Central memory CD4-positive, alpha-beta T cell (primary cell): ENCODE measurements around the gene ARRDC5.
"Not testable (repeated sequence)": the region's sequence is repeated elsewhere in the genome, so short reads cannot be mapped to it uniquely, and the experiment has no call there.

Experiments used
- DNase-seq: peaks from one replicate; pipeline ENCODE4 v3.0.0; 2022

The ARRDC5 gene

DNA sequence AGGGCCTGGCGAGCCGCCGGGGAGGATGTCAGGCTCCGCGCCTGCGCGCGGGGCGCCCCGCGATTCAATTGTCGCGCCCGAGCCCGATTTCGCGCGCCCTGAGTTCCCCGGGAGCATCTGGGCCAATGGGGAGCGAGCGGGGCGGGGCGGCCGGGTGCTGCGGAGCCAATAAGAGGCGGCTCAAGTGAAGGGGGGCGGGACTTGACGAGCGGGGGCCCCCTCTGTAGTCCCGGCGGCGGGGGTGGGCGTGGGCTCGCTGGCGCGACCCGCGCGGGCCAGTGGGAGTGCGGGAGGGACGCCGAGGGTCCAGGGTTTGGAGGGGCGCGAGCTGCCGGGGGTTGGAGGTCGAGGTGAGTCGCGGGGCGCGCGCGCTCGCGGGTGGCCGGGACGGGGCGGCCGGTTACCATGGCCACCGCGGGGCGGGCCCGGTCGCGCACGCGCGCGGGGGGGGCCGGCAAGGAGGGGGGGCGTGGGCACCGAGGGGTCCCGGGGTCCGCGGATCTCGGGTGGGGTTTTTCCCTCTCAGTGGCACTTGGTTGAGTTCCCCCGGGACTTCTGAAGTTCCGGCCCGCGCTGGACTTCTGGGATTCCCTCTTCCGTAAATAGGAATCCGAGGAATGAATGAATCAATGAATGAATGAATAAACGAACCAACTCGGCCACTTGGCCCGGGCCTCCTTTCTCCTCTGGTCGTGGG is 7.3 kb upstream of the ARRDC5 start:
- DNase-seq, result peak; percentile 90

GRCh38 chr19:4909156-4909896 is 6.6 kb upstream of the ARRDC5 start, which contains the start of gene UHRF1:
Gene UHRF1, plus strand, starts transcription at chr19:4909501. Its CDS starts 1,385 bp downstream, at chr19:4910886.
- no peak for DNase-seq

- DNase-seq, result no peak
Observed at GRCh38 chr19:4908781-4909155, 6.1 kb upstream of the ARRDC5 start.

DNA sequence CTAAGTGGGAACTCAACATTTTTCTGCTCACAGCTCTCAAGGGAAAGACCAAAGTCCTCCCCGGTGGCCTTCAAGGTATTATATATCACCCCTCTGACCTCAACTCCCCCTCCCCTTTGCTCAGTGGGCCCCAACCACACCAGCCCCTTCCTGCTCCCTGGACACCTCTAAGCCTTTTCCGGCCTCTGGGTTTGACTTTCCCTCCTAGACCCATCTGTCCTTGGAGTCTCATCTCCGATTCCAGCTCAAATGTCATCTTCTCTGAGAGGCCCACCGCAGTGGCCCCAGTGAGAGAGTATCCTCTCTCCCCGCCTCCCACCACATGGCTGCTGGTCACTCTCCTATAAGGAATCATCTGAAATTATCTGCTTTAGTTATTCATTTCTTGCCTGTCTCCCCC is 5.7 kb upstream of the ARRDC5 start:
- no peak for DNase-seq

GRCh38 chr19:4906963-4907362 is 4.3 kb upstream of the ARRDC5 start:
- no peak for DNase-seq

GRCh38 chr19:4904481-4904880 is 1.8 kb upstream of the ARRDC5 start:
- DNase-seq, result no peak

DNA sequence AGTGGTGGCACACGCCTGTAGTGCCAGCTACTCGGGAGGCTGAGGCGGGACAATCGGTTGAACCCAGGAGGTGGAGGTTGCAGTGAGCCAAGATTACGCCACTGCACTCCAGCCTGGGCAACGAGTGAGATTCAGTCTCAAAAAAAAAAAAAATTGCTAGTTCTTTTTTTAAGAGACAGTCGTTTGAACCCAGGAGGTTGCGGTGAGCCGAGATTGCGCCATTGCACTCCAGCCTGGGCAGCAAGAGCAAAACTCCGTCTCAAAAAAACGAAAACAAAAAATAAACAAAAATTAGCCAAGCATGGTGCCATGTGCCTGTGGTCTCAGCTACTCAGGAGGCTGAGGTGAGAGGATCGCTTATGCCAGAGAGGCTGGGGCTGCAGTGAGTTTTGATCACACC is 1.8 kb downstream of the ARRDC5 start:
- DNase-seq, result not testable (repeated sequence)

DNA sequence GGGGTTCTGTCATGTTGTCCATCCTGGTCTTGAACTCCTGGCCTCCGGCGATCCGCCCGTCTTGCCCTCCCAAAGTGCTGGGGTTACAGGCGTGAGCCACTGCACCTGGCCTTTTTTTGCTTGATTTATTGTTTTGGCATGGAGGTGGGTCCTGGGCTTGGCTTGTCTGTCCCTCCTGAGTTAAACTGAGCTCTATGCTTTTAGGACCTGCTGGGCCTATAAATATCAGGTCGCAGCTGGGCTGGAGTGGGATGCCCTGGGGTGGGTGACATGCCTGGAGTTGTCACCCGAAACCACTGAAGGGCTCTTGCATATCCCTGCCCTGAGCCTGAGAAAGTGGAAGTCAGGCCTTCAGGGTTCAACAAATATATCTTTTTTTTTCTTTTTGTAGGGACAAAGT is 5.5 kb downstream of the ARRDC5 start:
- no peak for DNase-seq

GRCh38 chr19:4896372-4896771 is 6.3 kb downstream of the ARRDC5 start:
- DNase-seq, result no peak

- not testable (repeated sequence) for DNase-seq
Observed at GRCh38 chr19:4892962-4893361, 9.7 kb downstream of the ARRDC5 start.

- DNase-seq, result no peak
Observed at GRCh38 chr19:4891066-4891465, 11.6 kb downstream of the ARRDC5 start.

GRCh38 chr19:4889034-4889815 is 13.5 kb downstream of the ARRDC5 start:
- no peak for DNase-seq

DNA sequence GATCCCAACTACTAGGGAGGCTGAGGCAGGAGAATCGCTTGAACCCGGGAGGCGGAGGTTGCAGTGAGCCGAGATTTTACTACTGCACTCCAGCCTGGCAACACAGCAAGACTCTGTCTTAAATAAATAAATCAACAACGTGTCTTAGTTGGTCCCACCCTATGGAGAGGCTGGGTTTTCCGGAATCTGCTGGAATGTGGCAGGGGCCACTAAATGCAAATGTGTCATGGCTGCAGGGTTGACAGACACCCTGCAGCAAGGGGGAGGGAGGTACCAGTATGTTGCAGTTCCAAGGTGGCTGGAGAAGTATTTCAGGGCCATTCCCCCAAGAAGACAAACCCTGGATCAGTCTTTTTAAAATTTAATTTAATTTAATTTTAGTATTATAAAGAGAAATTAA is 14.9 kb downstream of the ARRDC5 start:
- DNase-seq, result not testable (repeated sequence)

- DNase-seq, result not testable (repeated sequence)
Observed at GRCh38 chr19:4884993-4885392, 17.7 kb downstream of the ARRDC5 start.

GRCh38 chr19:4882874-4883273 is 19.8 kb downstream of the ARRDC5 start:
- not testable (repeated sequence) for DNase-seq

GRCh38 chr19:4879041-4879440 is 23.7 kb downstream of the ARRDC5 start:
- no peak for DNase-seq

DNA sequence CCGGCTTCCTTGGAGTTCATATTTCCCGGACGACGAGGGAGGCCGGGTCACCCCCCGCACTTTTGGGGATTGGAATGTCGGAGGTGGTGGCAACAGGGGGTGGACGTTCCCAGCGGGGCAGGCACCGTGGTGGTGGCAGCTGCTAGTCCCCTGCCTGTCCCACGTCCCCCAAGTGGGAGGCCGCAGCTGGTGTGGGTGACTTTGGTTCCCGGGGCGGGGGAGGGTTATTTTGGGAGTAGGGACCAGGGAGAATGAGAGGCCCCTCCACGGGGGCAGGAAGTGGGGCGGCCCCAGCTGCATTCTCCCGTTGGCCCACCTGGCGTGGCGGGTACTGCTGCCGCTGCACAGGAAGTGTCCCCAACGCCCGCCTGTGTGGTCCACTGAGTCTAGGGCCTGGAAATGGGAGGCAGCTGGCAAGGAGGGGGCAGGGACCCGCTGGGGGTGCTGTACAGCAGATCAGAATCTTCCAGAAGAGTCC is 24.2 kb downstream of the ARRDC5 start:
- DNase-seq, result no peak

DNA sequence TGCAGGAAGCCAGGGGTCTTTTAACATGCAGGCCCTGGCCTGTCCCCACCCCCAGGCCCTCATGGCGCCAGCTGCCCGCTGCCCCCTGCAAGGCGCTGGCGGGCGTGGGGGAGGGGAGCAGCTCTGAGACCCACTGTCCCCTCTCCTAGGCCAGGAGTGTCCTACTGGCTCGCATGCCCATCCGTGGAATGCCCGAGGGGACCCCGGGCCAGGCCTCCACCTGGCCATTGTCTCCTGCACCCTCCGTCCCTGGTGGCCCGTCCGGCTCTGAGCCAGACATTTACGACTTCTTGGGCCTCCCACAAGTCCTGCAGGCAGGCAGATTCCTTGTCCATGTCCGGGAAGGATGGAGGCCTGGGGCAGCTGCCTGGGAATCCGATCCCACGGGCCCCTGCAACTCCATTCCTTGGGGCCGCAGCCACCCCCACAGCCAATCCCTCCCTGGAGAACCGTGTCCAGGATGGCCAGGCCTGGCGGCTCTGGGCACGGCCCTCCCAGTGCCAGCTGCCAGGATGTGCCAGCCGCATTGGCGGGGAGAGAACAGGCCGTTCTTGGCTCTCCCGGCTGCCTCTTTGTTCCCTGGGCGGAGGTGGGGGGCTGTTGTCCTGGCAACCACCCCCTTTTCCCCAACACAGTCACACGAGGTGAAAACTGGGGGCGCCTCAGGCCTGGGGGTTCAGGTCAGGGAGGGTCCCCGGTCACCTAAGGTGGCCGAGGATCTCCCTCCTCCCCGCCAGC is 24.8 kb downstream of the ARRDC5 start:
- no peak for DNase-seq

DNA sequence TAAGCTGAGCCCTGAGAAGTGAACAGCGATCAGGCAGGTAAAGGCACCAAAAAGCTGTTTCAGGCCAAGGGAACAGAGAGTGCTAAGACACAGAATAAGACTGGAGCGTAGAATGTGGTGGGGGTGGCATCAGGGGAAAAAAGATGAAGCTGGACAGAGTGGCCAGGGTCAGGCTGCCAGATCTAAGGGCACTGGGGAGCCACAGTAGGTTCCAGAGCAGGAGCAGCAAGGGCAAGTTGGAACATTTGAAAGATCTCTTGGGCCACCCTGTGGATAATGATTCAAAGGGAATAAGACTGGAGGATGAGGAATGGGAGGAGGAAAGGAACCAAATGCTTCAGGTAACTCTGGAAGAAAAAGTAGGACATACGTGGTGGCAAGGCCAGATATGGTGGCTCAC is 28.8 kb downstream of the ARRDC5 start:
- DNase-seq, result no peak

DNA sequence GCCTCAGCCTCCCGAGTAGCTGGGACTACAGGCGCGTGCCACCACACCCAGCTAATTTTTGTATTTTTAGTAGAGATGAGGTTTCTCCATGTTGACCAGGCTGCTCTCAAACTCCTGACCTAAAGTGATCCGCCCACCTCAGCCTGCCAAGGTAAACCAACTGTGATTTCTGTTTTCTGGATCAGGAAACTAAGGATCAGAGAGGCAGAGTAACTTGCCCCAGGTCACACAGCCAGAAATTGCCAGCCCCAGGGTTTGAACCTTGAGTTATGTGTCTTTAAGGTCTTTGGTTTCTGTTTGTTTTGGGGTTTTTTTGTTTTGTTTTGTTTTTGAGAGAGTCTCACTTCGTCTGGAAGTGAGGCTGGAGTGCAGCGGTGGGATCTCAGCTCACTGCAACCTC is 31.0 kb downstream of the ARRDC5 start:
- DNase-seq, result no peak

DNA sequence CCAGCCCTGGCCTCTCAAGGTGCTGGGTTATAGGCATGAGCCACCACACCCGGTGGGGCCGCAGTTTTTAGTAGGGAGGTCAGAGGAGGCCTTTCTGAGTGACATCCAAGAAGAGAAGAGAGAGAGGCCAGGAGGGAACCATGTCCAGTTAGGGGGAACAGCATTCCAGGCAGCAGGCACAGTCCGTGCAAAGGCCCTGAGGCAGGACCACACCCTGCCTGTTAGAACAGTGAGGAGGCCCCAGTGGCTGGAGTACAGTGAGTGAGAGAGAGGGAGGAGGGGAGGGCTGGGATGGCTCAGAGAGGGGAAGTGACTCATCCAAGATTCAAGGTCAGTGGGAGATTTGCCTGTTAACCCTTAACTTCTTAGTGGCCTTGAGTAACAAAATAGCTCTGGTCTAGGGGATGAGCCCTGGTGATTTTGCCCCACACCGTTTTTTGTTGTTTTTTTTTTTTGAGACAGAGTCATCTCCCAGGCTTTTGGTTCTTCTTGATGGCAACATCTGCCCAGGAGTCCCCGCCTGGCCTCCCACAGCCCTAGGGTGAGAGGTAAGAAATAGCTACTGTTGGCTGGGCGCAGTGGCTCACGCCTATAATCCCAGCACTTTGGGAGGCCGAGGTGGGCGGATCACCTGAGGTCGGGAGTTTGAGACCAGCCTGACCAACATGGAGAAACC is 32.5 kb downstream of the ARRDC5 start:
- no peak for DNase-seq

DNA sequence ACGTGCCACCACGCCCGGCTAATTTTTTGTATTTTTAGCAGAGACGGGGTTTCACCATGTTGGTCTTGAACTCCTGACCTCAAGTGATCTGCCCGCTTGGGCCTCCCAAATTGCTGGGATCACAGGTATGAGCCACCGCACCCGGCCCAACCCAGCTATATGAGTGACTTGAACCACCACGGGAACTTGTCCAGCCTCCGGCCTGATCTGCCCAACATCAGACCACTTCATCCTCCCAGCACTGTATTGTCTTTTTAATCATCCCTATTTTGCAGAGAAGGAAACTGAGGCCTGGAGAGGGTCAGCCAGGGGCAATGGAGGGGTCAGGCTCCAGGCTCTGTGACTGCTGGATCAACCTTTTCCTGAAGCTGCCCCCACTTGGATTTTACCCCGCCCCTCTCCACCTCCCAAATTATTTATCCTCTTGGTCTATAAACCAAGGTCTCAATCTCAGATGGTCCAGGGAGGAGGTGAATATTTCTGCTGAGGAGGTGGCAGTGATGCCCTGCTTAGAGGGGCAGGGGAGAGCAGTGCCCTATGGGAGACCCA is 34.3 kb downstream of the ARRDC5 start:
- no peak for DNase-seq
